HepG2 (cell line): ENCODE results near the gene UBL7. TPM values are rescaled to one million over a fixed set of nuclear protein-coding genes. Genes with fewer than 3 reads are reported as not detected.

Source experiments
- AGO1 ChIP-seq: fragments of 200-400 bp; formaldehyde crosslinking; IDR thresholded peaks from 2 replicates; pipeline ENCODE4 v1.6.1; 2017; ENCODE audit warnings: mild to moderate bottlenecking, low read depth, low read length, moderate library complexity; ENCODE audit not compliant: poor library complexity, severe bottlenecking
- CBFB ChIP-seq: sonication (generic); formaldehyde crosslinking; IDR thresholded peaks from 2 replicates; pipeline ENCODE4 v1.4.0; 2020; ENCODE audit warnings: missing genetic modification reagents
- HMG20A ChIP-seq: IDR thresholded peaks from 2 replicates; pipeline ENCODE4 v1.6.1; 2016; ENCODE audit warnings: borderline replicate concordance
- KDM2A ChIP-seq: sonication (generic); formaldehyde crosslinking; IDR thresholded peaks from 2 replicates; pipeline ENCODE4 v1.4.0; 2020; ENCODE audit warnings: low read depth, missing genetic modification reagents, borderline replicate concordance
- MBNL3 ChIP-seq: fragments of 250-450 bp; sonication (Bioruptor Pico); conservative IDR thresholded peaks from 2 replicates; pipeline ENCODE4 v1.8.0; 2022; ENCODE audit warnings: mild to moderate bottlenecking, inconsistent platforms
- MIER3 ChIP-seq: IDR thresholded peaks from 2 replicates; pipeline ENCODE4 v1.6.1; 2016; ENCODE audit warnings: missing compliant biosample characterization, borderline replicate concordance
- NCOR1 ChIP-seq: fragments of 200-600 bp; sonication (generic); IDR thresholded peaks from 2 replicates; pipeline ENCODE4 v1.7.0; 2017; ENCODE audit warnings: antibody characterized with exemption, low read length, borderline replicate concordance
- PAX8 ChIP-seq: sonication (generic); formaldehyde crosslinking; IDR thresholded peaks from 2 replicates; pipeline ENCODE4 v1.8.0; 2022; ENCODE audit warnings: mild to moderate bottlenecking, missing genetic modification reagents, borderline replicate concordance
- POLR2AphosphoS5 ChIP-seq: IDR thresholded peaks from 2 replicates; pipeline ENCODE4 v1.6.1; 2012; ENCODE audit warnings: low read depth, low read length
- SYNCRIP ChIP-seq: fragments of 200-400 bp; formaldehyde crosslinking; IDR thresholded peaks from 2 replicates; pipeline ENCODE4 v1.6.1; 2018; ENCODE audit warnings: mild to moderate bottlenecking, low read depth, low read length; ENCODE audit not compliant: insufficient read depth
- TRIM24 ChIP-seq: sonication (generic); formaldehyde crosslinking; IDR thresholded peaks from 2 replicates; pipeline ENCODE4 v1.8.0; 2022; ENCODE audit warnings: mild to moderate bottlenecking, missing genetic modification reagents
- YY1 ChIP-seq: IDR thresholded peaks from 2 replicates; pipeline ENCODE4 v1.6.1; 2011; ENCODE audit warnings: low read length, low read depth, moderate library complexity, mild to moderate bottlenecking; ENCODE audit not compliant: insufficient read depth, insufficient replicate concordance
- ZC3H4 ChIP-seq: sonication (generic); formaldehyde crosslinking; IDR thresholded peaks from 2 replicates; pipeline ENCODE4 v1.4.0; 2020; ENCODE audit warnings: missing genetic modification reagents, borderline replicate concordance
- ZKSCAN8 ChIP-seq: IDR thresholded peaks from 2 replicates; pipeline ENCODE4 v1.6.1; 2016; ENCODE audit warnings: borderline replicate concordance, missing genetic modification reagents, missing compliant biosample characterization
- ZNF138 ChIP-seq: sonication (generic); formaldehyde crosslinking; IDR thresholded peaks from 2 replicates; pipeline ENCODE4 v1.5.0; 2020; ENCODE audit warnings: mild to moderate bottlenecking, low read depth, missing genetic modification reagents
- ZNF232 ChIP-seq: sonication (generic); formaldehyde crosslinking; IDR thresholded peaks from 2 replicates; pipeline ENCODE4 v1.4.0; 2020; ENCODE audit warnings: missing genetic modification reagents, borderline replicate concordance
- ZNF251 ChIP-seq: sonication (generic); formaldehyde crosslinking; IDR thresholded peaks from 2 replicates; pipeline ENCODE4 v1.9.0; 2021; ENCODE audit warnings: mild to moderate bottlenecking, missing genetic modification reagents
- ZNF282 ChIP-seq: fragments of 450-650 bp; IDR thresholded peaks from 2 replicates; pipeline ENCODE4 v1.6.1; 2018; ENCODE audit not compliant: partially characterized antibody
- ZNF331 ChIP-seq: sonication (generic); formaldehyde crosslinking; IDR thresholded peaks from 2 replicates; pipeline ENCODE4 v1.4.0; 2020; ENCODE audit warnings: missing genetic modification reagents
- ZNF513 ChIP-seq: sonication (generic); formaldehyde crosslinking; conservative IDR thresholded peaks from 2 replicates; pipeline ENCODE4 v1.5.0; 2020; ENCODE audit warnings: missing genetic modification reagents
- ZNF687 ChIP-seq: sonication (generic); formaldehyde crosslinking; IDR thresholded peaks from 2 replicates; pipeline ENCODE4 v1.5.1; 2020; ENCODE audit warnings: mild to moderate bottlenecking, missing genetic modification reagents, moderate library complexity
- ZNF768 ChIP-seq: sonication (generic); formaldehyde crosslinking; IDR thresholded peaks from 2 replicates; pipeline ENCODE4 v1.4.0; 2020; ENCODE audit warnings: missing genetic modification reagents
- ZNF83 ChIP-seq: sonication (generic); formaldehyde crosslinking; IDR thresholded peaks from 2 replicates; pipeline ENCODE4 v1.4.0; 2020; ENCODE audit warnings: missing genetic modification reagents, mild to moderate bottlenecking, borderline replicate concordance
- ZNF841 ChIP-seq: sonication (generic); formaldehyde crosslinking; IDR thresholded peaks from 2 replicates; pipeline ENCODE4 v1.8.1; 2023; ENCODE audit warnings: missing genetic modification reagents, borderline replicate concordance
- ZSCAN20 ChIP-seq: sonication (generic); formaldehyde crosslinking; IDR thresholded peaks from 2 replicates; pipeline ENCODE4 v1.4.0; 2020; ENCODE audit warnings: missing genetic modification reagents, mild to moderate bottlenecking, borderline replicate concordance
- polyA plus RNA-seq, 8 experiments: library from polyadenylated mRNA; depleted of rRNA in 3 of 8; stranded (reverse) in 7 of 8; unstranded in 1 of 8; fragments of >200 nt; fragmentation: Illumina TruSeq in 4 of 8; extraction: Trizol in 4 of 8; gene quantifications; 2 replicates each; pipeline versions ENCODE4 v1.2.1 to v1.2.3, GENCODE V29; 2011 to 2016; ENCODE audit warnings: low read depth in 4 of 8, missing spikeins in 1 of 8, mixed read lengths in 1 of 8; ENCODE audit not compliant: insufficient read depth in 1 of 8
- total RNA-seq, 5 experiments: library from RNA; depleted of rRNA; stranded (reverse); fragments of >200 nt; fragmentation: Illumina TruSeq; extraction: Trizol; gene quantifications; 2 replicates each; pipeline ENCODE4 v1.2.3, GENCODE V29; 2016; ENCODE audit warnings: low read depth in 1 of 5

UBL7 gene
- total and polyA plus RNA-seq, 2 of the 13 experiments (the other 11 are each of a cell fraction or from before 2014, with no cell fraction given) = 55.0 to 63.5 TPM

GRCh38 chr15:74441248-74441941, 19.6 kb downstream of the UBL7 start (continued):
- TF ChIP-seq YY1 (no peak), PAX8 (no peak), CBFB (CRISPR knock-in tag) (no peak), HMG20A (CRISPR knock-in tag) (no peak), ZNF331 (CRISPR knock-in tag) (no peak), ZKSCAN8 (no peak), ZNF687 (peak; percentile 76), ZNF768 (CRISPR knock-in tag) (peak; percentile 14; the same call in 1 of the 2 replicates), NCOR1 (no peak), ZNF138 (CRISPR knock-in tag) (no peak), SYNCRIP (no peak), POLR2AphosphoS5 (no peak), ZNF282 (no peak), MBNL3 (CRISPR knock-in tag) (no peak), ZNF251 (CRISPR knock-in tag) (no peak), AGO1 (no peak), ZNF232 (CRISPR knock-in tag) (no peak), ZNF841 (CRISPR knock-in tag) (no peak), ZNF513 (CRISPR knock-in tag) (no peak), KDM2A (no peak), TRIM24 (CRISPR knock-in tag) (no peak), MIER3 (CRISPR knock-in tag) (no peak), ZNF83 (CRISPR knock-in tag) (no peak), ZC3H4 (CRISPR knock-in tag) (no peak), ZSCAN20 (no peak)
